ENCODE results near the gene UBE2Q1.

UBE2Q1 gene

GRCh38 chr1:154550657-154551056 is 7.8 kb downstream of the UBE2Q1 start:
- Histone ChIP-seq H2AFZ (ENCODE audit: low read depth, low read length) (no peak overlapping the region), H3K4me3 (ENCODE audit: low read length) (no peak overlapping the region), H3K27me3 (ENCODE audit: low read depth, low read length) (no peaks in the 10 kb centered on the region), H3K36me3 (replicated peaks; ENCODE audit: low read depth, low read length) (peaks cover 80% of the 10 kb centered on the region), H3K4me1 (ENCODE audit: low read length) (peaks cover 8% of the 10 kb centered on the region), H4K20me1 (ENCODE audit: insufficient read depth, low read length) (0 out of 2 replicates have a peak, but pooled peaks cover 12% of the 10 kb centered on the region), H3K9me3 (ENCODE audit: insufficient read depth, low read length) (no peaks in the 10 kb centered on the region), H3K9ac (ENCODE audit: low read length) (no peak overlapping the region), H3K27ac (ENCODE audit: low read length) (no peak overlapping the region), H3K79me2 (ENCODE audit: low read length) (peaks cover 7% of the 10 kb centered on the region), H3K4me2 (ENCODE audit: low read length) (no peak overlapping the region)
- TF ChIP-seq CTCF (IDR thresholded peaks at IDR 0.05; ENCODE audit: low read depth, low read length): no peak
- TF ChIP-seq EZH2phosphoT487 (IDR thresholded peaks at IDR 0.05; ENCODE audit: low read depth): no peak

- H3K4me1 ChIP-seq (ENCODE audit: low read length): peaks cover 8% of the 10 kb centered on the region
- H3K36me3 ChIP-seq (replicated peaks; ENCODE audit: low read depth, low read length): peaks cover 74% of the 10 kb centered on the region
- no peaks in the 10 kb centered on the region for H3K9me3 ChIP-seq (ENCODE audit: insufficient read depth, low read length)
- no peak overlapping the region for H3K9ac ChIP-seq (ENCODE audit: low read length)
- no peak for TF ChIP-seq CTCF (IDR thresholded peaks at IDR 0.05; ENCODE audit: low read depth, low read length)
- no peak for TF ChIP-seq EZH2phosphoT487 (IDR thresholded peaks at IDR 0.05; ENCODE audit: low read depth)
- H3K27me3 ChIP-seq (ENCODE audit: low read depth, low read length): no peaks in the 10 kb centered on the region
- no peak overlapping the region for H3K4me3 ChIP-seq (ENCODE audit: low read length)
- 0 out of 2 replicates have a peak, but pooled peaks cover 12% of the 10 kb centered on the region for H4K20me1 ChIP-seq (ENCODE audit: insufficient read depth, low read length)
- H2AFZ ChIP-seq (ENCODE audit: low read depth, low read length): no peak overlapping the region
- no peak overlapping the region for H3K4me2 ChIP-seq (ENCODE audit: low read length)
- H3K79me2 ChIP-seq (ENCODE audit: low read length): peaks cover 1% of the 10 kb centered on the region; the same call in 1 of the 2 replicates
- H3K27ac ChIP-seq (ENCODE audit: low read length): no peak overlapping the region
Observed at GRCh38 chr1:154550070-154550469, 8.4 kb downstream of the UBE2Q1 start.

GRCh38 chr1:154549202-154549770 is 9.2 kb downstream of the UBE2Q1 start:
- Histone ChIP-seq H3K9me3 (ENCODE audit: insufficient read depth, low read length) (no peaks in the 10 kb centered on the region), H4K20me1 (ENCODE audit: insufficient read depth, low read length) (0 out of 2 replicates have a peak, but pooled peaks cover 12% of the 10 kb centered on the region), H3K9ac (ENCODE audit: low read length) (no peak overlapping the region), H3K27me3 (ENCODE audit: low read depth, low read length) (no peaks in the 10 kb centered on the region), H3K79me2 (ENCODE audit: low read length) (no peaks in the 10 kb centered on the region), H3K36me3 (replicated peaks; ENCODE audit: low read depth, low read length) (peaks cover 66% of the 10 kb centered on the region), H3K4me3 (ENCODE audit: low read length) (no peak overlapping the region), H3K4me1 (ENCODE audit: low read length) (peaks cover 8% of the 10 kb centered on the region), H3K4me2 (ENCODE audit: low read length) (no peak overlapping the region), H2AFZ (ENCODE audit: low read depth, low read length) (no peak overlapping the region), H3K27ac (ENCODE audit: low read length) (no peak overlapping the region)
- no peak for TF ChIP-seq CTCF (IDR thresholded peaks at IDR 0.05; ENCODE audit: low read depth, low read length)
- no peak for TF ChIP-seq EZH2phosphoT487 (IDR thresholded peaks at IDR 0.05; ENCODE audit: low read depth)

GRCh38 chr1:154548028-154548427 is 10.4 kb downstream of the UBE2Q1 start:
- H4K20me1 ChIP-seq (ENCODE audit: insufficient read depth, low read length): 0 out of 2 replicates have a peak, but pooled peaks cover 12% of the 10 kb centered on the region
- no peaks in the 10 kb centered on the region for H3K9me3 ChIP-seq (ENCODE audit: insufficient read depth, low read length)
- H3K4me2 ChIP-seq (ENCODE audit: low read length): no peak overlapping the region
- no peak overlapping the region for H2AFZ ChIP-seq (ENCODE audit: low read depth, low read length)
- H3K4me3 ChIP-seq (ENCODE audit: low read length): no peak overlapping the region
- H3K27ac ChIP-seq (ENCODE audit: low read length): no peak overlapping the region
- H3K4me1 ChIP-seq (ENCODE audit: low read length): peaks cover 8% of the 10 kb centered on the region
- TF ChIP-seq EZH2phosphoT487 (IDR thresholded peaks at IDR 0.05; ENCODE audit: low read depth) (no peak), CTCF (IDR thresholded peaks at IDR 0.05; ENCODE audit: low read depth, low read length) (no peak)
- H3K27me3 ChIP-seq (ENCODE audit: low read depth, low read length): peaks cover 3% of the 10 kb centered on the region; the same call in 1 of the 2 replicates
- no peak overlapping the region for H3K9ac ChIP-seq (ENCODE audit: low read length)
- no peaks in the 10 kb centered on the region for H3K79me2 ChIP-seq (ENCODE audit: low read length)
- H3K36me3 ChIP-seq (replicated peaks; ENCODE audit: low read depth, low read length): peaks cover 54% of the 10 kb centered on the region

All from OCI-LY3 (cell line).